ENCODE data around the gene ZNF217. TPM values are rescaled to one million over a fixed set of nuclear protein-coding genes. Genes with fewer than 3 reads are reported as not detected.
A peak's percentile ranks its signal among the peaks of the same experiment; 100 is the strongest.

Gene ZNF217
- total and polyA plus RNA-seq, 9 of the 15 experiments (the other 6 are each of a cell fraction or from before 2014, with no cell fraction given): 3.0 to 41.8 (median 16.8) TPM

DNA sequence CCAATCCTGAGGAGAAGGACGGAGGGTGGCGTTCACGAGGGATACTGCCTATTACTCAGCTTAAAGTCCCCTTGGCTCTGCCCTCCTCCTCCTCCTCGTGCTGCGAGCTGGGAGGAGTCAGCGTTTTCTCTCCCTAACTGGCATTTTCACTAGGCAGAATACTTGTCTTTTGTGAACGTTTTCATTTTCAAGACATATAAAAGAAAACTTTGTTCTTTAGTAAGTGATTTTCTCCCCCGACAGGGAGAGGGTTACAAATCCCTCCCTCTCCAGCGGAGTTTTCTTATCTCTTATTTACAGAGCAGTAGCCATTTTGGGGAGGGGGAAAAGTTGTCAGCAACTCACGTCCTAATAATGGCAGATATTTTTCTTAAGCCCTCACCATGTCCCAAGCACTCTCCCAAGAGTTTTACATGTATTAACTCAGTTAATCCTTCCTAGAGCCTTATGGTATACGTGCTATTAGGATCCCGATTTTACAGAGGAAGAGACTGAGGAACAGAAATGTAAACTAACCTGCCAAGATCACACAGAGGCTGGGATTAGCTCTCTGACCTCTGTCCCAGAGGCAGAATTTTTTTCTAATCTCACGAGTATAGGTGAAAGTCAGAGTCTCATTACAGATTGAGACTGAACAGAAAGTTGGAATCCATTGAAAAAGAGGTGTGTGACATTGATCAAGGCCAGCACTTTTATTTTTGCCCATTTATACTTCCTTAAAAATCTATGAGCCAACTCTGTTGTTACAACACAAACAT, 30.0 kb upstream of the ZNF217 start (continued):
- TF ChIP-seq, protein P1, sequence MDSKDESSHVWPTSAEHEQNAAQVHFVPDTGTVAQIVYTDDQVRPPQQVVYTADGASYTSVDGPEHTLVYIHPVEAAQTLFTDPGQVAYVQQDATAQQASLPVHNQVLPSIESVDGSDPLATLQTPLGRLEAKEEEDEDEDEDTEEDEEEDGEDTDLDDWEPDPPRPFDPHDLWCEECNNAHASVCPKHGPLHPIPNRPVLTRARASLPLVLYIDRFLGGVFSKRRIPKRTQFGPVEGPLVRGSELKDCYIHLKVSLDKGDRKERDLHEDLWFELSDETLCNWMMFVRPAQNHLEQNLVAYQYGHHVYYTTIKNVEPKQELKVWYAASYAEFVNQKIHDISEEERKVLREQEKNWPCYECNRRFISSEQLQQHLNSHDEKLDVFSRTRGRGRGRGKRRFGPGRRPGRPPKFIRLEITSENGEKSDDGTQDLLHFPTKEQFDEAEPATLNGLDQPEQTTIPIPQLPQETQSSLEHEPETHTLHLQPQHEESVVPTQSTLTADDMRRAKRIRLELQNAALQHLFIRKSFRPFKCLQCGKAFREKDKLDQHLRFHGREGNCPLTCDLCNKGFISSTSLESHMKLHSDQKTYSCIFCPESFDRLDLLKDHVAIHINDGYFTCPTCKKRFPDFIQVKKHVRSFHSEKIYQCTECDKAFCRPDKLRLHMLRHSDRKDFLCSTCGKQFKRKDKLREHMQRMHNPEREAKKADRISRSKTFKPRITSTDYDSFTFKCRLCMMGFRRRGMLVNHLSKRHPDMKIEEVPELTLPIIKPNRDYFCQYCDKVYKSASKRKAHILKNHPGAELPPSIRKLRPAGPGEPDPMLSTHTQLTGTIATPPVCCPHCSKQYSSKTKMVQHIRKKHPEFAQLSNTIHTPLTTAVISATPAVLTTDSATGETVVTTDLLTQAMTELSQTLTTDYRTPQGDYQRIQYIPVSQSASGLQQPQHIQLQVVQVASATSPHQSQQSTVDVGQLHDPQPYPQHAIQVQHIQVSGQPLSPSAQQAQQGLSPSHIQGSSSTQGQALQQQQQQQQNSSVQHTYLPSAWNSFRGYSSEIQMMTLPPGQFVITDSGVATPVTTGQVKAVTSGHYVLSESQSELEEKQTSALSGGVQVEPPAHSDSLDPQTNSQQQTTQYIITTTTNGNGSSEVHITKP (IDR thresholded peaks at IDR 0.05; ENCODE audit: partially characterized antibody): peak; percentile 33
- TF ChIP-seq KDM5B (IDR thresholded peaks at IDR 0.05; ENCODE audit: insufficient replicate concordance, low read depth, low read length) (peak; percentile 66), RBM14 (IDR thresholded peaks at IDR 0.05; ENCODE audit: borderline replicate concordance, insufficient read depth, low read depth, low read length) (no peak), POLR3A (IDR thresholded peaks at IDR 0.05; ENCODE audit: borderline replicate concordance, extremely low read depth, insufficient read depth, insufficient read length) (no peak), DMBX1 (CRISPR knock-in tag; IDR thresholded peaks at IDR 0.05; ENCODE audit: borderline replicate concordance) (peak; percentile 62; the same call in 1 of the 2 replicates), POLR2B (IDR thresholded peaks at IDR 0.05; ENCODE audit: low read depth, partially characterized antibody) (peak; percentile 30), ZNF75A (CRISPR knock-in tag; IDR thresholded peaks at IDR 0.05) (no peak), FUS (optimal IDR thresholded peaks at IDR 0.05; ENCODE audit: low read depth, low read length) (no peak), NR2F6 (CRISPR knock-in tag; IDR thresholded peaks at IDR 0.05) (no peak), ZNF232 (CRISPR knock-in tag; IDR thresholded peaks at IDR 0.05) (no peak)
- TF ChIP-seq, protein P2, sequence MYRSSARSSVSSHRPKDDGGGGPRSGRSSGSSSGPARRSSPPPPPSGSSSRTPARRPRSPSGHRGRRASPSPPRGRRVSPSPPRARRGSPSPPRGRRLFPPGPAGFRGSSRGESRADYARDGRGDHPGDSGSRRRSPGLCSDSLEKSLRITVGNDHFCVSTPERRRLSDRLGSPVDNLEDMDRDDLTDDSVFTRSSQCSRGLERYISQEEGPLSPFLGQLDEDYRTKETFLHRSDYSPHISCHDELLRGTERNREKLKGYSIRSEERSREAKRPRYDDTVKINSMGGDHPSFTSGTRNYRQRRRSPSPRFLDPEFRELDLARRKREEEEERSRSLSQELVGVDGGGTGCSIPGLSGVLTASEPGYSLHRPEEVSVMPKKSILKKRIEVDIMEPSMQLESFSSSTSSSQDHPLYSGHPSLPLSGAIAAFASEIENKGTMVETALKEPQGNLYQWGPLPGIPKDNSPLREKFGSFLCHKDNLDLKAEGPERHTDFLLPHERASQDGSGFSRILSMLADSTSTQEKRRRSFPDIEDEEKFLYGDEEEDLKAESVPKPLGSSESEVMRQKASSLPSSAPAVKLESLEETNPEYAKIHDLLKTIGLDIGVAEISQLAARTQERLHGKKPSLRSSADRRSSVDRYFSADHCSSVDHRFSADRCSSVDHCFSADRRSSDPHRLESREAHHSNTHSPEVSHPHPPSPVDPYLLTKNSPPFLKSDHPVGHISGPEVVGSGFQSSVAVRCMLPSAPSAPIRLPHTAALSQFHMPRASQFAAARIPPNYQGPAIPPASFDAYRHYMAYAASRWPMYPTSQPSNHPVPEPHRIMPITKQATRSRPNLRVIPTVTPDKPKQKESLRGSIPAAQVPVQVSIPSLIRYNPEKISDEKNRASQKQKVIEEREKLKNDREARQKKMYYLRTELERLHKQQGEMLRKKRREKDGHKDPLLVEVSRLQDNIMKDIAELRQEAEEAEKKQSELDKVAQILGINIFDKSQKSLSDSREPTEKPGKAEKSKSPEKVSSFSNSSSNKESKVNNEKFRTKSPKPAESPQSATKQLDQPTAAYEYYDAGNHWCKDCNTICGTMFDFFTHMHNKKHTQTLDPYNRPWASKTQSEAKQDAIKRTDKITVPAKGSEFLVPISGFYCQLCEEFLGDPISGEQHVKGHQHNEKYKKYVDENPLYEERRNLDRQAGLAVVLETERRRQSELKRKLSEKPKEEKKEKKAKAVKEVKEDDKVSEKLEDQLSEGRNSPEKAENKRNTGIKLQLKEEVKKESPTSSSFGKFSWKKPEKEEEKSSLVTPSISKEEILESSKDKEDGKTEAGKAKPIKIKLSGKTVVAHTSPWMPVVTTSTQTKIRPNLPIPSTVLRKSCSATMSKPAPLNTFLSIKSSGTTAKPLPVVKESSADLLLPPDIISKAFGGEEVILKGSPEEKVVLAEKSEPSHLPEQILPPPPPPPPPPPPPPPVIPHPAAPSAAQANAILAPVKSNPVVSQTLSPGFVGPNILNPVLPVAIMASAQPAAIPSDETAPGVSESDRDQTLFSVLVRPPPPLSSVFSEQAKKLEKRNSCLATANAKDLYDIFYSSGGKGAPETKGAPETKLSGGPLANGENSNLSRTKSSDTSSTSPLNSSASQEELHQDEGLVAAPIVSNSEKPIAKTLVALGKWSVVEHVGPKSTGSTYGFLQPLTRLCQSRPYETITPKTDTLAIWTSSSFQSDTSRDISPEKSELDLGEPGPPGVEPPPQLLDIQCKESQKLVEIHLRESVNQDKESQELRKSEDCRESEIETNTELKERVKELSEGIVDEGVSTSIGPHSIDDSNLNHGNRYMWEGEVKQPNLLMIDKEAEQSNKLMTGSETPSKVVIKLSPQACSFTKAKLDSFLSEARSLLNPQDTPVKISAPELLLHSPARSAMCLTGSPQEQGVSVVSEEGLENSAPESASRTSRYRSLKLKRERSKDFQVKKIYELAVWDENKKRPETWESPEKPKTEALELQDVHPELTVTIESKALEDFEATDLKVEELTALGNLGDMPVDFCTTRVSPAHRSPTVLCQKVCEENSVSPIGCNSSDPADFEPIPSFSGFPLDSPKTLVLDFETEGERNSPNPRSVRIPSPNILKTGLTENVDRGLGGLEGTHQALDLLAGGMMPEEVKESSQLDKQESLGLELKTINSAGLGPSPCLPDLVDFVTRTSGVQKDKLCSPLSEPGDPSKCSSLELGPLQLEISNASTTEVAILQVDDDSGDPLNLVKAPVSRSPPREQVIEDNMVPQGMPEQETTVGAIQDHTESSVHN (IDR thresholded peaks at IDR 0.05; ENCODE audit: borderline replicate concordance in 1 of 2, low read depth in 1 of 2): peak in 1 of 2 experiments; percentile 36; a peak in 1 of 4 replicates
- TF ChIP-seq, protein P3, sequence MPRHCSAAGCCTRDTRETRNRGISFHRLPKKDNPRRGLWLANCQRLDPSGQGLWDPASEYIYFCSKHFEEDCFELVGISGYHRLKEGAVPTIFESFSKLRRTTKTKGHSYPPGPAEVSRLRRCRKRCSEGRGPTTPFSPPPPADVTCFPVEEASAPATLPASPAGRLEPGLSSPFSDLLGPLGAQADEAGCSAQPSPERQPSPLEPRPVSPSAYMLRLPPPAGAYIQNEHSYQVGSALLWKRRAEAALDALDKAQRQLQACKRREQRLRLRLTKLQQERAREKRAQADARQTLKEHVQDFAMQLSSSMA (CRISPR knock-in tag; IDR thresholded peaks at IDR 0.05): no peak
